Stimulated activated CD8-positive, alpha-beta memory T cell treated with anti-CD3 and anti-CD28 coated beads, Interleukin-7, amount 100 ng/mL, for 1 hour (primary cell): Measurements from ENCODE around the gene CD300LF.

Source experiments
- DNase-seq, 2 donors: peaks; one replicate each; pipeline ENCODE4 v3.0.0-alpha.2; 2020; ENCODE audit warnings: low read depth in 2 of 2

CD300LF gene

DNA sequence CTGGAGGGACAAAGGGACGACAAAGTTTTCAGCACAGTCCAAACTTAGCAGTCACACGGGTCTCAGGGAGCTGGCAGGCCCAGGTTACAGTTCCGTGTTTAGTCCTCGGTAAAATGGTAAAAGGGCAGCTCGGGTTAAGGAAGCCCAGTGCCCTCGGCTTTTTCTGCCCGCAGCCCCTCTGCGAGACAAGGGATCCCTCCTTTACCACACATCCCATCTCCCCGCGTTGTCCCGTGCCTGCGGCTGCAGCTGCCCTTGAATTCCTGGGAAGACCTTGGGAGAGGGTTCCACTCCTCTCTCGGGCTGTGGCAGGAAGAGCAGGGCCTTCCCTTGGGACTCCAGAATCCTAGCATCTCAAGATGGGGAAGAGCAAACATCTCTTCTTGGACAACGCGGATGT is 17.1 kb upstream of the CD300LF start:
- DNase-seq = no peak

DNA sequence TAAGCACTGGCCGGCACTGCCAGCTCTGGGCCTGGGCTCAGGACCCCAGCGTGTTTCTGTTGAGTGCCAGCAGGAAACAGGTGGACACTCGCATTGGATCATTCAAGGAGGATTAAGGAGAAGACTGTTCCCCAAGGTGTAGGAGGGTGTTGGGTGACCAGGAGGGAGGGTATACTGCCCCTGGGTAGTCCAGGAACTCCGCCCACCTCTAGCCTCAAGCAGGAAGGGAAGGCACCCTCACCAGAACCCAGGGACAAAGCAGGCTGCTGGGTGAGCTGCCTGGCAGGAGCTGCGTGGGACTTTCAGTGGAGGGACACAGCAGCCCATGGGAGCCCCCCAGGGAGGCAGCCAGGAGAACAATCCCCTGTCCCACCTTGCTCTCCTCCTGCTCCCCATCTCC is 16.6 kb upstream of the CD300LF start:
- DNase-seq = no peak

DNA sequence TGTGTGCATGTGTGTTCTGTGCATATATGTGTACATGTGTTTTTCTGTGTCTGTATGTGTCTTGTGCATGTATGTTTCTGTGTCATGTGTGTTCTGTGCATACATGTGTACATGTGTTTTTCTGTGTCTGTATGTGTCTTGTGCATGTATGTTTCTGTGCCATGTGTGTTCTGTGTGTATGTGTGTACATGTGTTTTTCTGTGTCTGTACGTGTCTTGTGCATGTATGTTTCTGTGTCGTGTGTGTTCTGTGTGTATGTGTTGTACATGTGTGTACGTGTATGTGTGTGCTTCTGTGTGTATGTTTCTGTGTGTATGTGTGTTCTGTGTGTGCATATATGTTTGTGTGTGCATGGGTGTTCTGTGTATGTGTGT is 16.0 kb upstream of the CD300LF start:
- no peak for DNase-seq

DNA sequence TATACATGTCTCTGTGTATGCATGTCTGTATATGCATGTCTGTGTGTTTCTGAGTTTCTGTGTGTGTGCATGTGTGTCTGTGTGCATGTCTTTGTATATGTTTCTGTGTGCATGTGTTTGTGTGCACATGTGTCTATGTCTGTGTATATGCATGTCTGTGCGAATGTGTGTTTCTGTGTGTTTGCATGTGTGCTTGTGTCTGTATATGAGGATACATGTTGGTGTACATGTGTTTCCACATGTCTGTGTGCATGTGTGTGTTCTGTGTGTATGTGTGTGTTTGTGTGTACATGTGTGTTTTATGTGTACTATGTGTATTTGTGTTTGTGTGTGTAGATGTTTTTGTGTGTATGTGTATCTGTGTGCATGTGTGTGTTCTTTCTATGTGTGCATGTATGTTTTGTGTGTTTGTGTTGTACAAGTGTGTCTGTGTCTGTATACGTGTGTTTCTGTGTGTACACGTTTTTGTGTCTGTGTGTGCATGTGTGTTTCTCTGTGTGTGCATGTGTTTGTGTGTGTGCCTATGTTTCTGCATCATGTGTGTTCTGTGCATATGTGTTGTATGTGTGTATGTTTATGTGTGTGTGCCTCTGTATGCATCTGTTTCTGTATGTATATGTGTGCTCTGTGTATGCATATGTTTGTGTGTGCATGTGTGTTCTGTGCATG is 15.4 kb upstream of the CD300LF start:
- DNase-seq = no peak

- no peak for DNase-seq
Observed at GRCh38 chr17:74725111-74725510, 12.4 kb upstream of the CD300LF start.

DNA sequence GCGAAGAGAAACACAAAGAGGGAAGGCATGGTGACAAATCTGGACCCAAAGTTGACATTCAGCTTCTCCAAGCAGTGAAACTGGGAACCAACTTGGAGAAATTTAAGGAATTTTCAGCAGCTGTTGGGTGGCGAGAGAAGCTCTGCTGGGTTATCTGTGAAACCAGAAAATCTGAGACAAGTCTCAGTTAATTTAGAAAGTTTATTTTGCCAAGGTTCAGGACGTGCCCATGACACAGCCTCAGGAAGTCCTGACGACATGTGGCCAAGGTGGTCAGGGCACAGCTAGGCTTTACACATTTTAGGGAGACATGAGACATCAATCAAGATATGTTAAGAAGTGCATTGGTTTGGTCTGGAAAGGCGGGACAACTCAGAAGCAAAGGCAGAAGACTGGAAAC is 11.2 kb upstream of the CD300LF start:
- no peak for DNase-seq

- DNase-seq = no peak
Observed at GRCh38 chr17:74722782-74723181, 10.1 kb upstream of the CD300LF start.

DNA sequence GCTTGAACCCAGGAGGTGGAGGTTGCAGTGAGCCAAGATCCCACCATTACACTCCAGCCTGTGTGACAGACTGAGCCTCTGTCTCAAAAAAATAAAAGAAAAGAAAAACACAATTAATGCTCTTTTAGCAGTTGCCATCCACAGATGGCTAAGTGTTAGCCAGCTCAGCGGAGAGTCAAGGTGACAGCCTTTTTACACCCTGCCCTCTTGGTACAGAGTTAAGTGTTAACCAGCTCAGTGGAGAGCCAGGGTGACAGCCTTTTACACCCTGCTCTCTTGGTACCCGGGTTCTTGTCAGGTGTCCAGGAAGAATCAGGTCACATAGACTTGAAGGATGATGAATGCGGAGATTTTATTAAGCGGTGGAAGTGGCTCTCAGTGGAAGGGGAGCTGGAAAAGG is 7.8 kb upstream of the CD300LF start:
- no peak for DNase-seq

DNA sequence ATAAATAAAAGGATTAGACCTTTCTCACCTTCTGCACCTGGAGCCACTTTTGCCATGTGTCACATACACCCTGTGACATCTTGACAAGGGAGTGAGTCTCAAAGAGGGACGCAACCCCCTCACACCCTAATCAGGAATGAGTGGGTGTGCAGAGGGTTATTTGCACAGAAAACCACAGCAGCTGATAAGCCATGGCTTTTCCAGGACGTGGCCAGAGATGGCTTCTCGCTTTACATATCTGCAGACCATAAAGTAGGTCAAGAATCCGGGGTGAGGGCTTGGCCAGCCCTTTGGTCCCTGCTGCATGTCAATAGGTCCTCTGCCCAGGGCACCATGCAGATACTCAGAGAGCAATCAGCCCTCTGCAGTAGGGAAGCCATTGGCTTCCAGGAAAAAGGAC is 2.4 kb upstream of the CD300LF start:
- no peak for DNase-seq

GRCh38 chr17:74713171-74713755 is 540 bp upstream of the CD300LF start:
- DNase-seq = no peak

- DNase-seq = no peak
Observed at GRCh38 chr17:74712301-74712700, 422 bp downstream of the CD300LF start.

DNA sequence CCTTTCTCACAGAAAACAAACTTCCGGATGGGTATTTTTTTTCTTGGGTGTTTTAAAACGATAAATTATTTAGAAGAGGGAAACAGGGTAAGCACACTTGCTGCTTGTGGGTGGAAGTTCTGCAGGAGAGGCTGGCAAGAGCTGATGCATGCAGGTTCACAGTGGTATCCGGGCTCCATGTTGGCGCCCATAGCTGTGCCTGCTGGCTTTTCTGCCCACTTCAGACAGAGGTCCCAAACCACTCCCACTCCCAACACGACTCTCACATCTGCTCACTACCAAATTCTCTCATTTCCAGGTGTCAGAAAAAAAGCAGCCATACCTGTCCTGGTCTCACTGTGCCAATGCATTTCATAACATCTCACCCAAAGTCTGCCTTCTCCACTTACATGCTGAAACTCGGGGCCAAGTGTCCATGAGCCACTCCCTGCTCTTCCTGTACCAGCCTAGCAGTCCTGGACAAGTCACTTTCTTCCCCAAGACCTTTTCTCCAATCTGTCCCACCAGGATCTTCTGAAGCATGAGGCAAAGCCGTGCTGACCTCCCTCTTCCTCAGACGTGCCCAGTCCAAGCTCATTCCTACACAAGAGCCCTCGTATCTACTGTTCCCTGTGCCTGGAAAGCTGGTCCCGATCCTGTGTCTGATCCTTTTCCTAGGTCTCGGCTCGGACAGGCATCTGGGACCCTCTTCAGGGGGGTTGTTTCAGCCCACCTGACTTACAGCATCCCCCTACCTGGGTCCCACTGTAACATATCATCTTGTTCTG is 1.5 kb downstream of the CD300LF start:
- no peak for DNase-seq

DNA sequence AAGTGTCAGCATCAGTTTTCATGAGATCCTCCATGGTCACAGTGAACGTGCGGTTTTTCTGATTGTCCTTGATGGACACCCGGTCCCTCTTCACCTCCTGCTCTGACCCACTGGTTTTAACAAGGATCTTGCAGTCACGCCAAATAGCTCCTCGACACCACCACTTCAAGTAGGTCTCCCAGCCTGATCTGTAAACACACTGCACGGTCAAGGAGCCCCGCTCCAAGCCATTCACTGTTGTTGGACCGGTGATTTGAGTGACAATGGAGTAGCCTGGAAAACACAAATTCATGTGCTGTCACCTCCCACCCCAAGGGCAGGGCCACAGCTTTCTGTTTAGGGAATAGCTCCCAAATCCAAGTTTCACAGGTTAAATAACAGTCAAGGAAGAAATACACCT is 8.2 kb downstream of the CD300LF start:
- DNase-seq = no peak

DNA sequence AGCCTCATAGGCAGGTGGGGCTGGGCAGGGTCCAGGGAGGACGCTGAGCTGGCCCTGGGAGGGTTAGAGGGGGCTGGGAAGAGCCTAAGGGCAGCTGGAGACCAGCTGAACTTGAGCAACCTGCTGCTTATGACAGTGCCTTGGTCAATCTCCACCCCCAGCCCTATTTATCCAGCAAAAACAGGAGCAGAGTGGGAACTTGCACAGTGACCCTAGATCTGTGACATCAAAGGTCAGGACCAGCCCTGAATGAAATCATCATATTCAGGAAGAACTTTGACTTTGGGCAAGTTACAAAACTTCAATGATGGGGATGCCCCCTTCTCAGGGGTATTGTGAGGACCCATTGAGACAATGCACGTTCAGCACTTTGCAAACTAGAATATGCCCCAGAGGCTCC is 9.4 kb downstream of the CD300LF start:
- DNase-seq = no peak

DNA sequence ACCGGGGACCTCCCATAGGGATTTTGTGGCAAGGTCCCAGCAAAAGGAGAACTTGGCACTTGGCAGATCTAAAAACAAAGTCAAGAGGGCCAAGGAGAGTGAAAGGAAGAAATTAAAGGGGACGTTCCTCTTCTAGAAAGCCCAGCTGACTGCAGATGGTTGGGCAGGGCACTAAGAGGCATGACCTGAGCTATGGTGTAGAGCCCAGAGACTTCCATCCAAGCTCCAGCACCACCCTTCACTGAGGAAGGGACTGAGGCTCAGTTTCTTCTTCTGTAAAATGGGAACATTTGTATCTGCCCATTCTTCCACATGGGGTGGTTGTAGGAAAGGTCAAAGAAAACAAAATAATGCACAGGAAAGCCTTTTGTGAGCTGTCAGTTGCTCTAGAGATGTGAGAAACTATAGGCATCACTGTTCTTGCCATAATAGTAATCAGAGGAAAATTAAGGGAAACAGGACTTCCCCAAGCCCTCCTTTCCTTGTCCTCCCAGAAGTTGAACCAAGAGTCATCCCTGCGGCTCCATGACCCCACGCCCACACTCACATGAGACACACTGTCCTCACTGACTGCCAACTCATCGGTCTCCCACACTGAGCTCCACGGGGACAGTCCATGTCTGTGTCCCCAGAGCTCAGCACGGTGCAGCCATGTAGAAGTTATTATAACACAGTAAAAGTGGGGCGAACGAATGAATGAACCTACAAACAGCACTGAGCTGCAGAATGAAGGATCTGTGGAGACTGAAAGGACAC is 10.4 kb downstream of the CD300LF start:
- no peak for DNase-seq

GRCh38 chr17:74699236-74699635 is 13.5 kb downstream of the CD300LF start:
- no peak for DNase-seq

DNA sequence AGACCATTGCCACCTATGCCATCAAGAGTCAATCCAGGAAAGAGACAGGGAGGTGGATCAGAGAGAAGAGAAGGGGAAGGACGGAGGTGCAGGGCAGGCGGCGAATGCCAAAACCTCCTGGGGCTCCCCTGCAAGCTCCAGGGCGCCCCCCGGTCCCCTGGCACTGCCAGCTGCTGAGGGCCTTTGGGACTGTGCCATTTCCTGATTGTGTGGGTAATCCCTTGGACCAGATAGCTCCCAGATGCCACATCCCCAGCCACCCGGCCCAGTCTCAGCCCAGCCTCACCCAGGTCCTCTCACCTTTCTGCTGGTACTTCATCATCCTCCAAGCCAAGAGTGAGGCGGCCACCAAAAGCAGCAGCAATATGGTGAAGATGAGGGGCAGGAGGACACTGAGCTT is 14.7 kb downstream of the CD300LF start:
- DNase-seq = no peak

DNA sequence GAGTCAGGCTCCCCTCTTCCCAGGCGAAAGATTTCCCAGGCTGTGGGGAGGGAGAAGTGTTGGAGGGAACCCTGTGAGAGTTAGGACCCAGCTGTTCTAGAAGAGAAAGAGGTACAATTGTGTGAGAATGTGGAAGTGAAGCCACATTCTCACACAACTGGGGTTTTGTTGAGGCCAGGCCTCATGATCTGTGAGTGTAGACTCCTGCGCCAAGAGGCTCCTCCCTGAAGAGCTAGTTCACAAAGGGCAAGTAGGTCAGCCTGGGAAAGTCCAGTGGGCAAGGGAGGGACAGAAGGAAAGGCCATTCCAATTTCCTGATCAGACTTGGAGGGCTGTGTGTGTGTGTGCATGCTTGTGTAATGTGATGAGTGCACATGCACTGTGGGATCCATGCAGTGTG is 15.2 kb downstream of the CD300LF start:
- DNase-seq = no peak

DNA sequence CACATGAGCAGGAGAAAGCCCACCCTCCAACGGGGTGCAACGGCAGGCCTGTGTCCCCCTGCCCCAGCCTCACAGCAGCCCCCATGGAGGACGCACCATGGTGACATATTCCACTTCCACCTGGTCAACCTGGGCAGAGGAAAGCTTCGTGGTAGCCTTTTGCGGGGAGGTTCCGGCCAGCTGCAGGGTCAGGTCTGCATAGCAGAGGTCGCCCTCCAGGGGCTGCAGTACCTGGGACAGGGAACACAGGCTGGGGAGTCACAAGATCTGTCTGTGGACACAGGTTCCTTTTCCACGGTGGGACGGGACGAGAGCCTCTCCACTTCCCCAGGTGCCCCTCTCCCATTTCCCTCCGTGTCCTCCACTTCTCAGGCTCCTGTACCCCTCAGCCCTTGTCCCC is 17.1 kb downstream of the CD300LF start:
- DNase-seq = no peak

DNA sequence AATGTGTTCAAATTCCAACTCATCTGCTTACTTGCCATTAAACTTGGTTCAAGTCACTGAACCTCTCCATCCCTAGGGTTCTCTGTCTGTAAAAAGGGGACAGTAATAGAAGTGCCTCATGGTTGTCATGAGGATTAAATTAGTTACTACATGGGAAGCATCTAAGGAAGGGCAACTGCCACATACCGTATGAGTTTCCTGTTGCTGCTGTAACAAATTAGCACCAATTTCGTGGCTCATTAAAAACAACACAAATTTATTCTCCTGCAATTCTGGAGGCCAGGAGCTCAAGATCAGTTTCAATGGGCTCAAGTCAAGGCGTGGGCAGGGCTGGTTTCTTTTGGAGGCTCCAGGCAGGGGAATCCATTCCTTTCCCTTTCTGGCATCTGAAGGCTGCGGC is 18.6 kb downstream of the CD300LF start:
- DNase-seq = no peak

DNA sequence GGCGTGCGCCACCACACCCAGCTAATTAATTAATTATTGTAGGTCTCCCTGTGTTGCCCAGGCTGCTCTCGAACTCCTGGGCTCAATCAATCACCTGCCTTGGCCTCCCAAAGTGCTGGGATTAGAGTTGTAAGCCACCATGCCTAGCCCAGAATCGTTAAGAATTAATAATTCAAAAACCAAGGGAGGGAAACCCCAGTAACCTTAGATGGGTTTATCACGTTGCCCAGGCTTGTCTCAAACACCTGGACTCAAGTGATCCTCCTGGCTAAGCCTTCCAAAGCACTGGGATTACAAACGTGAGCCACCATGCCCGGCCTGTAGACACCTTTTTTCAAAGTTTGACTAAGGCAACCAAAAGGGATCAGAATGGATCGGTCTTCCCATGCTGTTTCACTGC is 21.6 kb downstream of the CD300LF start:
- no peak for DNase-seq

- DNase-seq = no peak
Observed at GRCh38 chr17:74690409-74690825, 22.3 kb downstream of the CD300LF start.

DNA sequence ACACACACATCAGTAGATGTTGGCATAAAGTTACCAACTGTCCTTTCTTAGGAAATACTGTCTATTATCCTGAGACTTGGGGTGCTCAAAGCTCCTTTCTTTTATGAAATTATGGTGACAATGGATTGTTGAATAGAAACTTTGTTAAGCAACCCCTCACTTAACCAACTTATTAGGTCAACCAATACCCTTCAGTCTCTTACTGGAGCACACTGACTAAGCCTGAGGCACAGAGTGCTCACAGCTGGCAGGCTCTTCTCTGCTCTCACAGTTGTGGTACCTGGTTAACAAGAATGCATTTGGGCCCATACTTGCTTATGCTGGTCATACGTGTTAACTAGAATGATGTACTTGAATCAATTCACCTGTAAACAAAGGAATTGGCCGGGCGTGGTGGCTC is 24.8 kb downstream of the CD300LF start:
- no peak for DNase-seq
